GOT3 (cell line): Measurements from ENCODE around the gene GPHB5.
"Not testable (repeated sequence)": the region's sequence is repeated elsewhere in the genome, so short reads cannot be mapped to it uniquely, and the experiment has no call there.

Experiments
- DNase-seq: peaks from one replicate; lab custom pipeline; 2025; ENCODE audit warnings: mixed read lengths; lab: John Stamatoyannopoulos, UW

The GPHB5 gene

GRCh38 chr14:63318835-63319234, at the start of gene GPHB5:
TSS of gene GPHB5 (minus strand) at chr14:63318935. CDS start at chr14:63317849, 1,086 bp downstream.
- no peak for DNase-seq

- DNase-seq: no peak
Measured at GRCh38 chr14:63367742-63368364, 49.1 kb upstream of the GPHB5 start.

GRCh38 chr14:63362389-63362819, 43.7 kb upstream of the GPHB5 start:
- no peak for DNase-seq

GRCh38 chr14:63361790-63362189, 43.1 kb upstream of the GPHB5 start:
- no peak for DNase-seq

- DNase-seq: no peak
Measured at GRCh38 chr14:63357841-63358240, 39.1 kb upstream of the GPHB5 start.

- DNase-seq: no peak
Measured at GRCh38 chr14:63345826-63346225, 27.1 kb upstream of the GPHB5 start.

GRCh38 chr14:63344336-63344735, 25.6 kb upstream of the GPHB5 start:
- no peak for DNase-seq

- no peak for DNase-seq
Measured at GRCh38 chr14:63343878-63344277, 25.1 kb upstream of the GPHB5 start.

GRCh38 chr14:63342371-63342770, 23.6 kb upstream of the GPHB5 start:
- DNase-seq: no peak

- DNase-seq: no peak
Measured at GRCh38 chr14:63328787-63329737, 10.3 kb upstream of the GPHB5 start.

- DNase-seq: no peak
Measured at GRCh38 chr14:63326840-63327239, 8.1 kb upstream of the GPHB5 start.

- no peak for DNase-seq
Measured at GRCh38 chr14:63322897-63323573, 4.3 kb upstream of the GPHB5 start.

- DNase-seq: no peak
Measured at GRCh38 chr14:63322472-63322871, 3.7 kb upstream of the GPHB5 start.

GRCh38 chr14:63308723-63309317, 9.9 kb downstream of the GPHB5 start:
- no peak for DNase-seq

GRCh38 chr14:63304429-63304828, 14.3 kb downstream of the GPHB5 start:
- not testable (repeated sequence) for DNase-seq

GRCh38 chr14:63301891-63302534, 16.7 kb downstream of the GPHB5 start:
- no peak for DNase-seq

- no peak for DNase-seq
Measured at GRCh38 chr14:63300854-63301253, 17.9 kb downstream of the GPHB5 start.

- DNase-seq: no peak
Measured at GRCh38 chr14:63299351-63300110, 19.2 kb downstream of the GPHB5 start.

GRCh38 chr14:63297372-63298063, 21.2 kb downstream of the GPHB5 start:
- DNase-seq: no peak

- DNase-seq: no peak
Measured at GRCh38 chr14:63296060-63296563, 22.6 kb downstream of the GPHB5 start.
